ENCODE data around the gene DPY30.
A peak's percentile ranks its signal among the peaks of the same experiment; 100 is the strongest.

The DPY30 gene

GRCh38 chr2:32009516-32010256 lies 29.9 kb downstream of the DPY30 start:
- DNase-seq, result peak; percentile 23 to 31

GRCh38 chr2:32008805-32009515 lies 30.6 kb downstream of the DPY30 start:
- DNase-seq, result peak; percentile 1 to 8

GRCh38 chr2:32007121-32007391 lies 32.5 kb downstream of the DPY30 start:
- no peak for DNase-seq

- no peak for DNase-seq
Observed at GRCh38 chr2:32005371-32005976, 34.1 kb downstream of the DPY30 start.

- no peak for DNase-seq
Observed at GRCh38 chr2:32003791-32004190, 35.8 kb downstream of the DPY30 start.

- no peak for DNase-seq
Observed at GRCh38 chr2:32002406-32002805, 37.2 kb downstream of the DPY30 start.

- no peak for DNase-seq
Observed at GRCh38 chr2:31999438-31999837, 40.2 kb downstream of the DPY30 start.

GRCh38 chr2:31998731-31999383 lies 40.7 kb downstream of the DPY30 start:
- DNase-seq, result no peak

GRCh38 chr2:31997653-31998052 lies 42.0 kb downstream of the DPY30 start:
- no peak for DNase-seq

GRCh38 chr2:31996571-31997150 lies 42.9 kb downstream of the DPY30 start:
- no peak for DNase-seq

GRCh38 chr2:31992934-31993333 lies 46.7 kb downstream of the DPY30 start:
- DNase-seq, result no peak

- no peak for DNase-seq
Observed at GRCh38 chr2:31992025-31992579, 47.5 kb downstream of the DPY30 start.

GRCh38 chr2:31989946-31990345 lies 49.7 kb downstream of the DPY30 start:
- no peak for DNase-seq

- DNase-seq, result no peak
Observed at GRCh38 chr2:31987454-31988220, 52.0 kb downstream of the DPY30 start.

- no peak for DNase-seq
Observed at GRCh38 chr2:31986906-31987305, 52.7 kb downstream of the DPY30 start.

GRCh38 chr2:31983762-31984467 lies 55.7 kb downstream of the DPY30 start:
- DNase-seq, result no peak

- DNase-seq, result peak; percentile 10 to 35
Observed at GRCh38 chr2:31980674-31981356, 58.8 kb downstream of the DPY30 start.

GRCh38 chr2:31979956-31980355 lies 59.6 kb downstream of the DPY30 start:
- DNase-seq, result no peak

- no peak for DNase-seq
Observed at GRCh38 chr2:31979018-31979417, 60.6 kb downstream of the DPY30 start.

- DNase-seq, result no peak
Observed at GRCh38 chr2:31978436-31978835, 61.2 kb downstream of the DPY30 start.
